Brain microvascular endothelial cell (primary cell): Measurements from ENCODE around the gene SLC47A2.
"Not testable (repeated sequence)": the region's sequence is repeated elsewhere in the genome, so short reads cannot be mapped to it uniquely, and the experiment has no call there.

Experiments used
- DNase-seq: peaks from one replicate; pipeline ENCODE4 v3.0.0-alpha.2; 2020
- H3K27ac ChIP-seq: fragments of 250-450 bp; sonication (Bioruptor Pico); 2 replicates; pipeline ENCODE4 v1.5.1; 2020; ENCODE audit warnings: mild to moderate bottlenecking, moderate library complexity
- H3K27me3 ChIP-seq: fragments of 250-450 bp; sonication (Bioruptor Pico); replicated peaks from 2 replicates; pipeline ENCODE4 v1.5.1; 2020; ENCODE audit warnings: mild to moderate bottlenecking
- H3K36me3 ChIP-seq: fragments of 250-450 bp; sonication (Bioruptor Pico); replicated peaks from 2 replicates; pipeline ENCODE4 v1.5.1; 2020; ENCODE audit warnings: mild to moderate bottlenecking
- H3K4me3 ChIP-seq: 2 replicates; pipeline ENCODE4 v1.5.1; 2011; ENCODE audit warnings: low read depth, mild to moderate bottlenecking, control low read depth, low read length, moderate library complexity
- in situ Hi-C: cut with HindIII; loops from 2 replicates; pipeline ENCODE4 v1.10.0; 2017; ENCODE audit warnings: low sequenced_read_pairs, low pct_ligation_motif_present
- TF ChIP-seq, protein P1 (sequence below): IDR thresholded peaks from 2 replicates; pipeline ENCODE4 v1.5.1; 2011; ENCODE audit warnings: low read depth, mild to moderate bottlenecking, moderate library complexity, low read length, control low read depth, inconsistent platforms; ENCODE audit errors: missing control alignments

The SLC47A2 gene

DNA sequence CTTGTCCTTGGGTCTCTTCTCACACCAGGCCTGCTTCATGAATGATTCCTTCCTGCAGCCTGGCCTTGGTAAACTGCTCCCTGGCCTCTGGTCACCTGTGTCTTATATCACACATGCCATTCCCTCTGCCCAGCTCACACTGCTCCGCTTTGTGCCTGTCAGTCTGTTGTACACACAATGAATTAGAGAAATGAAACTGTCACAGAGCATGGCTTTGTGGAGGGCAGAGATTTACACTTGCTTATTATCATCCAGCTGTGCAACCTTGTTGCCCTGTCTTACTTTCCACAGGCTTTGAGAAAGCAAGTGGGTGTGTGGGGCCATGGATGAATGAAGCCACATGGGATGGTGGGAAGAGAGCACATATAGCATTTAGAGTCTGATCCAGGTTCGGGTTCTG is 45.5 kb downstream of the SLC47A2 start:
- H3K36me3 ChIP-seq, result no peaks in the 10 kb centered on the region
- TF ChIP-seq, protein P1, sequence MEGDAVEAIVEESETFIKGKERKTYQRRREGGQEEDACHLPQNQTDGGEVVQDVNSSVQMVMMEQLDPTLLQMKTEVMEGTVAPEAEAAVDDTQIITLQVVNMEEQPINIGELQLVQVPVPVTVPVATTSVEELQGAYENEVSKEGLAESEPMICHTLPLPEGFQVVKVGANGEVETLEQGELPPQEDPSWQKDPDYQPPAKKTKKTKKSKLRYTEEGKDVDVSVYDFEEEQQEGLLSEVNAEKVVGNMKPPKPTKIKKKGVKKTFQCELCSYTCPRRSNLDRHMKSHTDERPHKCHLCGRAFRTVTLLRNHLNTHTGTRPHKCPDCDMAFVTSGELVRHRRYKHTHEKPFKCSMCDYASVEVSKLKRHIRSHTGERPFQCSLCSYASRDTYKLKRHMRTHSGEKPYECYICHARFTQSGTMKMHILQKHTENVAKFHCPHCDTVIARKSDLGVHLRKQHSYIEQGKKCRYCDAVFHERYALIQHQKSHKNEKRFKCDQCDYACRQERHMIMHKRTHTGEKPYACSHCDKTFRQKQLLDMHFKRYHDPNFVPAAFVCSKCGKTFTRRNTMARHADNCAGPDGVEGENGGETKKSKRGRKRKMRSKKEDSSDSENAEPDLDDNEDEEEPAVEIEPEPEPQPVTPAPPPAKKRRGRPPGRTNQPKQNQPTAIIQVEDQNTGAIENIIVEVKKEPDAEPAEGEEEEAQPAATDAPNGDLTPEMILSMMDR, result no peak
- in situ Hi-C loops, result no loop called here

GRCh38 chr17:19669680-19670079 is 46.7 kb downstream of the SLC47A2 start:
- DNase-seq, H3K27me3 ChIP-seq, in situ Hi-C loops, H3K36me3 ChIP-seq, H3K27ac ChIP-seq, H3K4me3 ChIP-seq: not testable (repeated sequence)

More for the DNA sequence above, 45.5 kb downstream of the SLC47A2 start:
- DNase-seq, result no peak
- Histone ChIP-seq H3K4me3 (no peak overlapping the region), H3K27ac (no peak overlapping the region), H3K27me3 (no peaks in the 10 kb centered on the region)

- DNase-seq, result no peak
- no peak overlapping the region for H3K27ac ChIP-seq
- in situ Hi-C loops, result no loop called here
- TF ChIP-seq, protein P1, result no peak
- H3K36me3 ChIP-seq, result no peaks in the 10 kb centered on the region
- H3K4me3 ChIP-seq, result no peak overlapping the region
- no peaks in the 10 kb centered on the region for H3K27me3 ChIP-seq
Measured at GRCh38 chr17:19664821-19665181, 51.6 kb downstream of the SLC47A2 start.

DNA sequence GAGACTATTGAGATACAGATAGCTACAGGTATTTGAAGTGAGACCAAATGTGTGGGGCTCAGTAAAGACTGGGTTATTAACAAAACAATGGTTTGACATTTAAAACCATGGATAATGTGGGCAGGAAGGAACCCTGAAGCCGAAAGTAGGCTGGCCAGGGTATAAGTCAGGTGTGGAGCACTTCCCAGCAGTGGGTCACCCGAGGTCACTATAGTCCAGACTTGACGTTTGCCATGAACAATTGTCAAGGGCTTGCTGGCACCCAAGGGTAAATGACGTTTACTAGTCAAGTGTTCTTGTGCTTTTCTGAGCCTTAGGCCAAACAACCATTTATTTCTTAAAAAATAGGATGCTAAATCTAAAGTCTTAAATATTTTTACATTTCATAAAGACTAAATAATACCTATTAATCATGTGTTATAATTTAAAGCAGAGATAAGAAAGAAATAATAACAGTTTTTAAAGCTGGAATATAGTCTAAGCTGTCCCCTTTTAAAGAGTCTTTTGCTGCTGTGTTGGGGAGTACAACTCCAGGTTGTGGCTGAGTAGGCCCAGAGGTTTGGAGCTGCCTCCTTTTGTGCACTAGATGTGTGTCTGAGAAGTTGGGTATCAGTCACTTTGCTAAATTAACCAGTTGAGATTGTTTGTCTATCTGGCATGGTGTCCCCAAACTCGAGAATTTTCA is 52.1 kb downstream of the SLC47A2 start:
- DNase-seq, result no peak
- H3K27me3 ChIP-seq, result no peaks in the 10 kb centered on the region
- H3K36me3 ChIP-seq, result no peaks in the 10 kb centered on the region
- H3K4me3 ChIP-seq, result no peak overlapping the region
- no peak overlapping the region for H3K27ac ChIP-seq
- TF ChIP-seq, protein P1, result no peak
- in situ Hi-C loops, result no loop called here

- H3K36me3 ChIP-seq, result no peaks in the 10 kb centered on the region
- no peaks in the 10 kb centered on the region for H3K27me3 ChIP-seq
- no peak for DNase-seq
- in situ Hi-C loops, result no loop called here
- H3K4me3 ChIP-seq, result no peak overlapping the region
- no peak overlapping the region for H3K27ac ChIP-seq
- TF ChIP-seq, protein P1, result no peak
Measured at GRCh38 chr17:19663097-19663496, 53.3 kb downstream of the SLC47A2 start.

GRCh38 chr17:19661121-19661520 is 55.3 kb downstream of the SLC47A2 start:
- H3K27ac ChIP-seq, result no peak overlapping the region
- H3K27me3 ChIP-seq, result no peaks in the 10 kb centered on the region
- in situ Hi-C loops, result no loop called here
- no peak overlapping the region for H3K4me3 ChIP-seq
- no peak for DNase-seq
- no peaks in the 10 kb centered on the region for H3K36me3 ChIP-seq
- TF ChIP-seq, protein P1, result no peak
